ENCODE measurements around the gene HIP1R. TPM values are rescaled to one million over a fixed set of nuclear protein-coding genes. Genes with fewer than 3 reads are reported as not detected.

HIP1R gene
- total and polyA plus RNA-seq, 2 of the 8 experiments (the other 6 are each of a cell fraction or from before 2014, with no cell fraction given): 11.2 to 14.5 TPM

GRCh38 chr12:122903693-122904034 lies 68.4 kb downstream of the HIP1R start:
- H4K8ac ChIP-seq (ENCODE audit: extremely low read depth, insufficient read depth, low read length): no peak overlapping the region
- no peak overlapping the region for H3K18ac ChIP-seq (ENCODE audit: extremely low read depth, low read length)
- H3K14ac ChIP-seq (ENCODE audit: insufficient read length): no peak overlapping the region
- H3K79me1 ChIP-seq (ENCODE audit: low read depth, low read length): no peaks in the 10 kb centered on the region
- H2BK5ac ChIP-seq (ENCODE audit: low read depth, low read length): no peak overlapping the region
- no peak overlapping the region for H3K9ac ChIP-seq (replicated peaks in 1 of 4; ENCODE audit: extremely low read depth in 1 of 4, low read depth in 3 of 4, low read length in 3 of 4)
- no peaks in the 10 kb centered on the region for H3K36me3 ChIP-seq (ENCODE audit: control insufficient read depth in 2 of 4, insufficient read depth in 4 of 4, low read length in 3 of 4)
- no peak overlapping the region for H3K23ac ChIP-seq (ENCODE audit: insufficient read length)
- WGBS, 2 experiments (ENCODE audit: extremely low coverage in 1 of 2, insufficient coverage in 1 of 2, insufficient read length in 1 of 2, insufficient replicate concordance in 2 of 2, low coverage in 1 of 2, low lambda C conversion rate in 2 of 2, missing lambda C conversion rate in 1 of 2): 85% methylated on average over 7 of the region's 7 CpGs; no CpG with 5 or more reads in 1 of the 2 experiments
- FAIRE-seq (no peak), DNase-seq (ENCODE audit: low read depth in 1 of 2, low spot score in 2 of 2) (no peak)
- H2BK120ac ChIP-seq (replicated peaks; ENCODE audit: low read depth, low read length): no peak overlapping the region
- ChIA-PET POLR2A (ENCODE audit: partially characterized antibody) (no interaction called here), CTCF (ENCODE audit: partially characterized antibody) (interaction anchor here (0.7 to 1.1 kb wide), 2 partner anchors 36 to 160 kb away, joined by 3 to 4 read pairs; no protein-coding TSS in a partner anchor)
- H3K4me2 ChIP-seq (ENCODE audit: insufficient read depth in 1 of 2, low read depth in 2 of 2, low read length in 2 of 2): no peak overlapping the region
- no peak overlapping the region for H2BK12ac ChIP-seq (ENCODE audit: low read depth, low read length)
- H3K27me3 ChIP-seq (replicated peaks in 1 of 4; ENCODE audit: control insufficient read depth in 3 of 4, extremely low read depth in 1 of 4, insufficient read depth in 3 of 4, low read length in 3 of 4): no peaks in the 10 kb centered on the region
- no peaks in the 10 kb centered on the region for H3K79me2 ChIP-seq (ENCODE audit: control insufficient read depth in 1 of 2, insufficient read depth in 2 of 2, low read length in 2 of 2)
- no peak overlapping the region for H3K56ac ChIP-seq (replicated peaks; ENCODE audit: insufficient read length, low read depth, low read length)
- H2BK15ac ChIP-seq (ENCODE audit: low read length): no peak overlapping the region
- H3K4ac ChIP-seq (replicated peaks; ENCODE audit: insufficient read length, low read depth, low read length): no peak overlapping the region
- H4K20me1 ChIP-seq (replicated peaks in 1 of 2; ENCODE audit: control insufficient read depth in 1 of 2, insufficient read depth in 2 of 2, low read length in 2 of 2): no peaks in the 10 kb centered on the region
- H4K91ac ChIP-seq (replicated peaks; ENCODE audit: insufficient read length, low read length): no peak overlapping the region
- no peak overlapping the region for H3K27ac ChIP-seq (ENCODE audit: low read depth, low read length)
- 0 out of 2 replicates have a peak overlapping the region, but pooled peaks have one; percentile 27 for H2BK20ac ChIP-seq (ENCODE audit: low read length)
- H3K9me3 ChIP-seq (ENCODE audit: insufficient read depth in 2 of 2, low read depth in 1 of 2, low read length in 1 of 2): no peaks in the 10 kb centered on the region
- H2AK5ac ChIP-seq (ENCODE audit: low read depth, low read length): no peak overlapping the region
- H2AFZ ChIP-seq (ENCODE audit: low read length): no peak overlapping the region
- no peaks in the 10 kb centered on the region for H3K23me2 ChIP-seq (ENCODE audit: low read depth, low read length)
- H3K4me3 ChIP-seq (ENCODE audit: extremely low read depth in 1 of 4, insufficient read depth in 2 of 4, low read depth in 3 of 4, low read length in 4 of 4): no peak overlapping the region
- H3K4me1 ChIP-seq (replicated peaks in 1 of 4; ENCODE audit: control insufficient read depth in 3 of 4, insufficient read depth in 4 of 4, low read length in 3 of 4): peaks cover 0 to 8% (median 2%) of the 10 kb centered on the region in 4 experiments; a peak in 3 of 7 replicates
- no peak overlapping the region for H4K5ac ChIP-seq (ENCODE audit: insufficient read length, low read depth, low read length)
- TF ChIP-seq ASH2L (IDR thresholded peaks at IDR 0.05; ENCODE audit: low read length): no peak
- no peak for TF ChIP-seq GABPA (IDR thresholded peaks at IDR 0.05; ENCODE audit: borderline replicate concordance, insufficient read depth, low read length)
- TF ChIP-seq TAF7 (optimal IDR thresholded peaks at IDR 0.05; ENCODE audit: borderline replicate concordance, low read depth, low read length): no peak
- TF ChIP-seq JUND (IDR thresholded peaks at IDR 0.05; ENCODE audit: low read length): no peak
- no peak for TF ChIP-seq RXRA (IDR thresholded peaks at IDR 0.05; ENCODE audit: insufficient read depth, low read depth, low read length)
- TF ChIP-seq SP4 (IDR thresholded peaks at IDR 0.05; ENCODE audit: low read length): no peak
- no peak for TF ChIP-seq BACH1 (IDR thresholded peaks at IDR 0.05; ENCODE audit: low read length)
- TF ChIP-seq YY1 (IDR thresholded peaks at IDR 0.05; ENCODE audit: low read depth, low read length): no peak
